SU-DHL-6 (cell line): ENCODE data around the gene WWOX.

Experiments
- H2AFZ ChIP-seq: fragments of 200-600 bp; sonication (generic); 2 replicates; pipeline ENCODE4 v1.6.1; 2014; ENCODE audit warnings: low read depth, mild to moderate bottlenecking, moderate library complexity, mixed read lengths, antibody characterized with exemption, low read length; ENCODE audit not compliant: severe bottlenecking
- H3F3A ChIP-seq: fragments of 200-600 bp; shearing (Covaris generic); 2 replicates; pipeline ENCODE4 v1.6.0; 2016; ENCODE audit warnings: antibody characterized with exemption, mild to moderate bottlenecking; ENCODE audit not compliant: insufficient read depth
- H3K27ac ChIP-seq: fragments of 200-600 bp; sonication (generic); 2 replicates; pipeline ENCODE4 v1.5.1; 2016; ENCODE audit warnings: low read depth, mild to moderate bottlenecking, low read length, moderate library complexity, mixed read lengths
- H3K27me3 ChIP-seq: fragments of 200-600 bp; sonication (generic), shearing (Covaris generic); 2 replicates; pipeline ENCODE4 v1.6.0; 2014; ENCODE audit warnings: mild to moderate bottlenecking, low read length
- H3K36me3 ChIP-seq: fragments of 200-600 bp; sonication (generic); 2 replicates; pipeline ENCODE4 v1.6.1; 2014; ENCODE audit warnings: mild to moderate bottlenecking, low read length, mixed read lengths
- H3K4me2 ChIP-seq: fragments of 300-600, 200-600 bp; shearing (Covaris generic), sonication (generic); 2 replicates; pipeline ENCODE4 v1.6.0; 2014; ENCODE audit warnings: low read length, low read depth, mild to moderate bottlenecking; ENCODE audit not compliant: poor library complexity, severe bottlenecking
- H3K4me3 ChIP-seq: fragments of 200-600 bp; sonication (generic); 2 replicates; pipeline ENCODE4 v1.5.1; 2014; ENCODE audit warnings: antibody characterized with exemption, low read length, mild to moderate bottlenecking, mixed read lengths; ENCODE audit not compliant: insufficient read depth, poor library complexity, severe bottlenecking
- H3K79me2 ChIP-seq: fragments of 200-600 bp; sonication (generic); 2 replicates; pipeline ENCODE4 v1.6.1; 2014; ENCODE audit warnings: mild to moderate bottlenecking, low read length, moderate library complexity; ENCODE audit not compliant: insufficient read depth
- H3K9ac ChIP-seq: fragments of 200-600 bp; sonication (generic); 2 replicates; pipeline ENCODE4 v1.7.0; 2014; ENCODE audit warnings: mild to moderate bottlenecking, low read length
- H3K9me2 ChIP-seq: fragments of 200-600 bp; sonication (generic); replicated peaks from 2 replicates; pipeline ENCODE4 v1.6.1; 2014; ENCODE audit warnings: low read length; ENCODE audit not compliant: insufficient read depth
- H3K9me3 ChIP-seq: fragments of 200-600 bp; sonication (generic); 2 replicates; pipeline ENCODE4 v1.6.1; 2014; ENCODE audit warnings: low read length, mixed read lengths; ENCODE audit not compliant: insufficient read depth
- H4K20me1 ChIP-seq: fragments of 200-600 bp; sonication (generic); 2 replicates; pipeline ENCODE4 v1.6.1; 2014; ENCODE audit warnings: low read depth, mild to moderate bottlenecking, antibody characterized with exemption, low read length, moderate library complexity, mixed read lengths
- EZH2phosphoT487 ChIP-seq: fragments of 200-600 bp; sonication (generic), shearing (Covaris generic); conservative IDR thresholded peaks from 2 replicates; pipeline ENCODE4 v1.6.1; 2018; ENCODE audit warnings: mild to moderate bottlenecking, antibody characterized with exemption, low read length, moderate library complexity, mixed read lengths
- TF ChIP-seq, protein P1 (sequence below): fragments of 200-600 bp; sonication (generic); IDR thresholded peaks from one replicate; pipeline ENCODE4 v1.5.1; 2017; ENCODE audit warnings: antibody characterized with exemption, mild to moderate bottlenecking, low read length, moderate library complexity; ENCODE audit not compliant: insufficient read depth, poor library complexity, severe bottlenecking

The WWOX gene

GRCh38 chr16:78407191-78407590, 307.7 kb downstream of the WWOX start:
- Histone ChIP-seq H3F3A (no peaks in the 10 kb centered on the region), H3K9me3 (peaks cover 14% of the 10 kb centered on the region; the same call in 1 of the 2 replicates), H3K9ac (no peak overlapping the region), H3K4me2 (no peak overlapping the region), H3K4me3 (no peak overlapping the region), H3K27ac (no peak overlapping the region), H2AFZ (no peak overlapping the region), H3K27me3 (no peaks in the 10 kb centered on the region), H4K20me1 (no peaks in the 10 kb centered on the region), H3K79me2 (no peaks in the 10 kb centered on the region), H3K9me2 (no peaks in the 10 kb centered on the region), H3K36me3 (no peaks in the 10 kb centered on the region)
- TF ChIP-seq, protein P1, sequence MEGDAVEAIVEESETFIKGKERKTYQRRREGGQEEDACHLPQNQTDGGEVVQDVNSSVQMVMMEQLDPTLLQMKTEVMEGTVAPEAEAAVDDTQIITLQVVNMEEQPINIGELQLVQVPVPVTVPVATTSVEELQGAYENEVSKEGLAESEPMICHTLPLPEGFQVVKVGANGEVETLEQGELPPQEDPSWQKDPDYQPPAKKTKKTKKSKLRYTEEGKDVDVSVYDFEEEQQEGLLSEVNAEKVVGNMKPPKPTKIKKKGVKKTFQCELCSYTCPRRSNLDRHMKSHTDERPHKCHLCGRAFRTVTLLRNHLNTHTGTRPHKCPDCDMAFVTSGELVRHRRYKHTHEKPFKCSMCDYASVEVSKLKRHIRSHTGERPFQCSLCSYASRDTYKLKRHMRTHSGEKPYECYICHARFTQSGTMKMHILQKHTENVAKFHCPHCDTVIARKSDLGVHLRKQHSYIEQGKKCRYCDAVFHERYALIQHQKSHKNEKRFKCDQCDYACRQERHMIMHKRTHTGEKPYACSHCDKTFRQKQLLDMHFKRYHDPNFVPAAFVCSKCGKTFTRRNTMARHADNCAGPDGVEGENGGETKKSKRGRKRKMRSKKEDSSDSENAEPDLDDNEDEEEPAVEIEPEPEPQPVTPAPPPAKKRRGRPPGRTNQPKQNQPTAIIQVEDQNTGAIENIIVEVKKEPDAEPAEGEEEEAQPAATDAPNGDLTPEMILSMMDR, result no peak
- no peak for TF ChIP-seq EZH2phosphoT487

GRCh38 chr16:78413651-78414050, 314.2 kb downstream of the WWOX start:
- no peaks in the 10 kb centered on the region for H3F3A ChIP-seq
- H3K36me3 ChIP-seq, result no peaks in the 10 kb centered on the region
- H3K27ac ChIP-seq, result no peak overlapping the region
- 0 out of 2 replicates have a peak, but pooled peaks cover under 1% of the 10 kb centered on the region for H3K9me3 ChIP-seq
- H3K4me3 ChIP-seq, result no peak overlapping the region
- no peak overlapping the region for H3K4me2 ChIP-seq
- H2AFZ ChIP-seq, result no peak overlapping the region
- no peaks in the 10 kb centered on the region for H4K20me1 ChIP-seq
- TF ChIP-seq EZH2phosphoT487, result no peak
- TF ChIP-seq, protein P1, result no peak
- H3K79me2 ChIP-seq, result no peaks in the 10 kb centered on the region
- no peaks in the 10 kb centered on the region for H3K27me3 ChIP-seq
- no peak overlapping the region for H3K9ac ChIP-seq
- H3K9me2 ChIP-seq, result no peaks in the 10 kb centered on the region

DNA sequence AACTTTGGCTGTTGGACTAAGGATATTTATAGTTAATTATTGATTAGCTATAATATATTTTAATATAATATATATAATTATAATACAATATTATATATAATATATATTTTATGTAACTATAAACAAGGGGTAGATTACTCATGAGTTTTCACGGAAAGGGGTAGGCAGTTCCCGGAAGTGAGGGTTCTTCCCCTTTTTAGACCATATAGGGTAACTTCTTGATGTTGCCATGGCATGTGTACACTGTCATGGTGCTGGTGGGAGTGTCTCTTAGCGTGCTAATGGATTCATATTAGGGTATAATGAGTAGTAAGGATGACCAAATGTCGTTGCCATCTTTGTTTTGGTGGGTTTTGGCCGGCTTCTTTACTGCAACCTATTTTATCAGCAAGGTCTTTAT, 315.6 kb downstream of the WWOX start:
- Histone ChIP-seq H3K27me3 (no peaks in the 10 kb centered on the region), H3K9me2 (no peaks in the 10 kb centered on the region), H3K4me2 (no peak overlapping the region), H3K9ac (no peak overlapping the region), H3K9me3 (no peaks in the 10 kb centered on the region), H4K20me1 (no peaks in the 10 kb centered on the region), H3F3A (no peaks in the 10 kb centered on the region), H3K27ac (no peak overlapping the region), H2AFZ (no peak overlapping the region), H3K36me3 (no peaks in the 10 kb centered on the region), H3K79me2 (no peaks in the 10 kb centered on the region), H3K4me3 (no peak overlapping the region)
- TF ChIP-seq, protein P1, result no peak
- TF ChIP-seq EZH2phosphoT487, result no peak

DNA sequence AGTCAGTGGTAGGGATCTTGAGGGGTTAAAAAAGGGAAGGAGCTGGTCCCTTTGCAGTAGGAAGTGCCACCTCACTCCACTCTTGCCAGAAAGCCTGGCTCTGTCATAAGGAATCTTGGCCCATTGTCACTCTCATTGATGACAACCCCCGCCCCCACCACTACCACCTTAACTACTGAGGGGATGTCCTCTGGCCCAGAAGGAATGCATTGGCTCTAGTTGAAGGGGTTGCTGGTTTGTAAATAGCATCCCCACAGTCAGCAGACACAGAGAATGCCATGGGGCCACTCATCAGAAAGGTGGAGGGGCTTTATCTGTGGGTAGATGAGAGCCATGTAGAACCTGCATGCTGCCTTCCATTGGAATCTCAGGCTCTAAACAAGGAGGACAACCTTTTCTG, 316.2 kb downstream of the WWOX start:
- no peaks in the 10 kb centered on the region for H3F3A ChIP-seq
- H2AFZ ChIP-seq, result no peak overlapping the region
- H3K4me2 ChIP-seq, result no peak overlapping the region
- TF ChIP-seq, protein P1, result no peak
- TF ChIP-seq EZH2phosphoT487, result no peak
- no peaks in the 10 kb centered on the region for H3K36me3 ChIP-seq
- H3K4me3 ChIP-seq, result no peak overlapping the region
- no peak overlapping the region for H3K27ac ChIP-seq
- no peaks in the 10 kb centered on the region for H4K20me1 ChIP-seq
- no peak overlapping the region for H3K9ac ChIP-seq
- no peaks in the 10 kb centered on the region for H3K27me3 ChIP-seq
- no peaks in the 10 kb centered on the region for H3K79me2 ChIP-seq
- H3K9me3 ChIP-seq, result no peaks in the 10 kb centered on the region
- no peaks in the 10 kb centered on the region for H3K9me2 ChIP-seq
